ENCODE results near the gene TMC1.

The TMC1 gene

GRCh38 chr9:72618811-72619210, 97.4 kb downstream of the TMC1 start:
- DNase-seq: no peak

GRCh38 chr9:72622186-72622585, 100.8 kb downstream of the TMC1 start:
- no peak for DNase-seq

- no peak for DNase-seq
These were observed 101.7 kb downstream of the TMC1 start for GRCh38 chr9:72623156-72623555.

GRCh38 chr9:72627147-72627546, 105.7 kb downstream of the TMC1 start:
- no peak for DNase-seq

- no peak for DNase-seq
These were observed 106.6 kb downstream of the TMC1 start for GRCh38 chr9:72627956-72628540.

- DNase-seq: no peak
These were observed 112.6 kb downstream of the TMC1 start for GRCh38 chr9:72633966-72634365.

- no peak for DNase-seq
These were observed 113.8 kb downstream of the TMC1 start for GRCh38 chr9:72635197-72635596.

GRCh38 chr9:72636621-72637020, 115.2 kb downstream of the TMC1 start:
- DNase-seq: no peak

- DNase-seq: no peak
These were observed 122.2 kb downstream of the TMC1 start for GRCh38 chr9:72643651-72644050.

GRCh38 chr9:72646061-72646460, 124.7 kb downstream of the TMC1 start:
- DNase-seq: no peak

GRCh38 chr9:72648324-72649126, 127.1 kb downstream of the TMC1 start:
- no peak for DNase-seq

GRCh38 chr9:72649127-72649442, 127.7 kb downstream of the TMC1 start:
- DNase-seq: no peak

GRCh38 chr9:72650206-72650605, 128.8 kb downstream of the TMC1 start:
- no peak for DNase-seq

- DNase-seq: no peak
These were observed 134.6 kb downstream of the TMC1 start for GRCh38 chr9:72656021-72656420.

- DNase-seq: no peak
These were observed 135.6 kb downstream of the TMC1 start for GRCh38 chr9:72657023-72657422.

GRCh38 chr9:72658703-72659102, 137.3 kb downstream of the TMC1 start:
- no peak for DNase-seq

- DNase-seq: no peak
These were observed 140.2 kb downstream of the TMC1 start for GRCh38 chr9:72661401-72662135.

- no peak for DNase-seq
These were observed 144.0 kb downstream of the TMC1 start for GRCh38 chr9:72665421-72665820.

GRCh38 chr9:72667181-72667580, 145.8 kb downstream of the TMC1 start:
- DNase-seq: no peak

GRCh38 chr9:72674961-72675360, 153.6 kb downstream of the TMC1 start:
- no peak for DNase-seq

GRCh38 chr9:72675586-72675985, 154.2 kb downstream of the TMC1 start:
- no peak for DNase-seq

- no peak for DNase-seq
These were observed 159.3 kb downstream of the TMC1 start for GRCh38 chr9:72680593-72681282.

GRCh38 chr9:72681283-72681630, 159.8 kb downstream of the TMC1 start:
- DNase-seq: no peak

GRCh38 chr9:72684615-72685014, 163.2 kb downstream of the TMC1 start:
- DNase-seq: no peak

Data from stimulated activated CD4-positive, alpha-beta T cell treated with anti-CD3 and anti-CD28 coated beads, Interleukin-12 subunit alpha, Interleukin-12 subunit beta, amount 100 ng/mL, for 4 hours (primary cell).